HUES6 (cell line): ENCODE measurements around the gene CYREN.
"Not testable (repeated sequence)": the region's sequence is repeated elsewhere in the genome, so short reads cannot be mapped to it uniquely, and the experiment has no call there.

Experiments used
- H3K27ac ChIP-seq: 2 replicates; pipeline ENCODE4 v1.7.0; 2013; ENCODE audit warnings: low read depth, mild to moderate bottlenecking, low read length, inconsistent platforms
- H3K27me3 ChIP-seq: 2 replicates; pipeline ENCODE4 v1.6.1; 2013; ENCODE audit warnings: low read length; ENCODE audit not compliant: control insufficient read depth, insufficient read depth
- H3K36me3 ChIP-seq: 2 replicates; pipeline ENCODE4 v1.6.1; 2013; ENCODE audit warnings: low read length; ENCODE audit not compliant: control insufficient read depth, insufficient read depth
- H3K4me1 ChIP-seq: 2 replicates; pipeline ENCODE4 v1.6.1; 2013; ENCODE audit warnings: low read length; ENCODE audit not compliant: control insufficient read depth, insufficient read depth
- H3K4me3 ChIP-seq: 2 replicates; pipeline ENCODE4 v1.5.1; 2013; ENCODE audit warnings: low read depth, low read length
- H3K9ac ChIP-seq: one replicate; pipeline ENCODE4 v1.6.1; 2013; ENCODE audit warnings: mild to moderate bottlenecking, low read length
- H3K9me3 ChIP-seq: 2 replicates; pipeline ENCODE4 v1.6.1; 2013; ENCODE audit warnings: low read depth, low read length; ENCODE audit not compliant: control insufficient read depth, insufficient read depth

Gene CYREN

DNA sequence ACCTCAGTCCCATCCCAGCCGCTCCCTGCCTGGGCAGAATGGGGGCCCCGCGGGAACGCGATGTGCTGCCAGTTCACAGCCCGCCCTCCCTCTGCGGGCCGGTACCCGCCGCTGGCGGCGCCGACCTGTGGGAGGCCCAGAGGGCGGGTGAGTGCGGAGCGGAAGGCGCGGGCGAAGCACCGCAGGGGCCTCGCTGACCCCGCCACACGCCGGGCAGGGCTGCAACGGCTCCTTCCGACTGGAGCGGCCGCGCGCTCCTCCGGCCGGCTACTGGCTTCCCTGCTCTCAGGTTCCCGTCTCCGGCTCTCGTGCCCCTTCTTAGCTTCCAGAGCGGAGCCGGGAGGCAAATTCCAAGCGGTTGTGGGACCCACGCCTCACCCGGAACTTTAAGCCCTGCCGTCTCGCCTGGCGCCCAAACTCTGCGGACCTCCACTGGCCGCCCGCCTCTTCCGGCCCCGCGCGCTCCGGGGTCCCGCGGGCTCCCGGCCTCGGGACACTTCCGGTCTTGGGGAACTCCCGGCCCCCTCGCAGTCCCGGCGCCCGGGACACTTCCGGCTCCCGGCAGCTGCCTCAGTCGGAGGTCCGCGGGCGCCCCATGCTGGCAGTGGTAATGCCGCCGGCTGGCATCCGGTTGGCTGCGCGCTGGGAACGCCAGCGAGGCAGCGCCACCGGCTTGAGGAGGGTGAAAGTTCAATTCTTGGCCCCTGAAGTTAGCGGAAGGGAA is at the start of gene CYREN:
CYREN (minus strand) TSS at position 434 of the 724 bp plus-strand sequence. CDS start 1,785 bp downstream, outside the sequence.
- peak within 1 kb of the TSS; percentile 98 for H3K27ac ChIP-seq
- peaks cover 17% of the 10 kb centered on the region for H3K4me1 ChIP-seq
- H3K4me3 ChIP-seq = peak within 1 kb of the TSS; percentile 92
- H3K27me3 ChIP-seq = no peaks in the 10 kb centered on the region
- peak within 1 kb of the TSS; percentile 94 for H3K9ac ChIP-seq
- H3K36me3 ChIP-seq = peaks cover 35% of the 10 kb centered on the region
- H3K9me3 ChIP-seq = no peaks in the 10 kb centered on the region

DNA sequence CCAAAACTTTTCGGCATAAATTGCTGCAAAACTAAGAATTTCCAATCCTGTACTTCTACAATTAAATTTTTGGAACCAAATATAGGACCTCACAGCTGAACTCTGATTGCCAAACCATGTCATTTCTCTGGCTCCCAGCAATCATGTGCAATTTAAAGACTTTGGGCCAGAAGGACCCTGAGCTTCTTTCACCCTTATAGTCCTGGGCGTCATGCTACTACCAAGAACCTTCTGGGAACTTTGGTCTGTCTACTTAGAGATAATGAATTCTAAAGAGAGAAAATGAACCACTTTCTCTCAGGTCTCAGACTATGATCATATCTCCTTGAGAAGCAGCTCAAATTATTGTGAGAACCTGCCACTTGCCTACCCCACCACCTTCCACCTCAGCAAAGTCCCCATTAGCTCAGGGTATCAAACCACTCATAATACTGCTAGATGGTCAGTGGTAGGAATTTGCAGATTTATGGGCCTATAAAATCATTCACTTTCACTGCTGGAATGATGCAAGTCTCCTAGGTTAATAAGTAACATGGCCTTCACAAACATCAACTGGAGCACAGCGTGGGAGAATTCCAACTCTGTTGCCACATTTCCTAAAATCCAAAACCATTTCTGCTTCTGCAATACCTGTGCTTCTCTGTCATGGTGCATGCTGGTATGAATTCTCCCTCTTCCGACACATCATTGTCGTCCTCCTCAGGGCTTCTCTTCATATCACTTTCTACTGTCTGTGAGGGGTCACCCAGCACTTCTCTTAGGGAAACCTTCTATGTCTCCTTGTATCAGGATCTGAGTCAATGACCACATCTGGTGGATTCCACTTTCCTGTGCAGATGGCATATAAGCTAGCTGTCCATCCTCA is 47.4 kb upstream of the CYREN start:
- Histone ChIP-seq H3K9me3 (peaks cover 4% of the 10 kb centered on the region), H3K36me3 (no peaks in the 10 kb centered on the region), H3K27ac (no peak overlapping the region), H3K4me3 (no peak overlapping the region), H3K27me3 (no peaks in the 10 kb centered on the region), H3K9ac (no peak overlapping the region), H3K4me1 (peaks cover 5% of the 10 kb centered on the region)

- H3K27ac ChIP-seq = no peak overlapping the region
- peaks cover 4% of the 10 kb centered on the region for H3K9me3 ChIP-seq
- H3K27me3 ChIP-seq = peaks cover 4% of the 10 kb centered on the region
- no peaks in the 10 kb centered on the region for H3K36me3 ChIP-seq
- H3K4me3 ChIP-seq = no peak overlapping the region
- peaks cover 7% of the 10 kb centered on the region; the same call in 1 of the 2 replicates for H3K4me1 ChIP-seq
- no peak overlapping the region for H3K9ac ChIP-seq
Observed at GRCh38 chr7:135215698-135216097, 45.2 kb upstream of the CYREN start.

GRCh38 chr7:135215180-135215579 is 44.7 kb upstream of the CYREN start:
- peaks cover 11% of the 10 kb centered on the region; the same call in 1 of the 2 replicates for H3K4me1 ChIP-seq
- no peak overlapping the region for H3K4me3 ChIP-seq
- H3K9me3 ChIP-seq = peaks cover 1% of the 10 kb centered on the region
- peaks cover 9% of the 10 kb centered on the region for H3K27me3 ChIP-seq
- no peaks in the 10 kb centered on the region for H3K36me3 ChIP-seq
- no peak overlapping the region for H3K27ac ChIP-seq
- H3K9ac ChIP-seq = no peak overlapping the region

GRCh38 chr7:135213831-135214230 is 43.3 kb upstream of the CYREN start:
- H3K36me3 ChIP-seq = no peaks in the 10 kb centered on the region
- no peak overlapping the region for H3K4me3 ChIP-seq
- peaks cover 11% of the 10 kb centered on the region; the same call in 1 of the 2 replicates for H3K4me1 ChIP-seq
- H3K9ac ChIP-seq = no peak overlapping the region
- peaks cover 9% of the 10 kb centered on the region for H3K27me3 ChIP-seq
- no peak overlapping the region for H3K27ac ChIP-seq
- no peaks in the 10 kb centered on the region for H3K9me3 ChIP-seq

DNA sequence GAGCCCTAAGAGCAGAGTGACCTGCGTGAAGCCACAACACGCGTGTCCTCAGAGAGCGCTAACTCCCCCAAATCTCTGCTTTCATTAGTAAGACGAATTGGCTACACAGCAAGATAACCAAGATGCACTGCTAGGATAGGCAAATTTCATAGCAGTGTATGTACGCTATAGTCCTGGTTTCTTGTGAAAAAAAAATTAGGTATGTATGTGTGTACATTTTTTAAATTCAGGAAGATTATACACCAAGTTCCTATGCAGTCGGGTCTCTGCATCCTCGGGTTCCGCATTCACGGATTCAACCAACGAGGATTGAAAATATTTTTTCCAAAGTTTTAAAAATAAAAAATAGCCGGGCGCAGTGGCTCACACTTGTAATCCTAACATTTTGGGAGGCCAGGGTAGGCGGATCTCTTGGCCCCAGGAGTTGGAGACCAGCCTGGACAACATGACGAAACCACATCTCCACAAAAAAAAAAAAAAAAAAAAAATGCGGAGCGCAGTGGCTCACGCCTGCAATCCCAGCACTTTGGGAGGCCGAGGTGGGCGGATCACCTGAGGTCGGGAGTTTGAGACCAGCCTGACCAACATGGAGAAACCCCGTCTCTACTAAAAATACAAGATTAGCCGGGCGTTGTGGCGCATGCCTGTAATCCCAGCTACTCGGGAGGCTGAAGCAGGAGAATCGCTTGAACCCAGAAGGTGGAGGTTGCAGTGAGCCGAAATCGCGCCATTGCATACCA is 41.6 kb upstream of the CYREN start:
- Histone ChIP-seq H3K9ac (peak overlapping the region; percentile 73), H3K4me3 (peak overlapping the region; percentile 89), H3K27ac (peak overlapping the region; percentile 33; the same call in 1 of the 2 replicates), H3K4me1 (peaks cover 11% of the 10 kb centered on the region; the same call in 1 of the 2 replicates)
- not testable (repeated sequence) for H3K36me3 ChIP-seq, H3K27me3 ChIP-seq, H3K9me3 ChIP-seq

DNA sequence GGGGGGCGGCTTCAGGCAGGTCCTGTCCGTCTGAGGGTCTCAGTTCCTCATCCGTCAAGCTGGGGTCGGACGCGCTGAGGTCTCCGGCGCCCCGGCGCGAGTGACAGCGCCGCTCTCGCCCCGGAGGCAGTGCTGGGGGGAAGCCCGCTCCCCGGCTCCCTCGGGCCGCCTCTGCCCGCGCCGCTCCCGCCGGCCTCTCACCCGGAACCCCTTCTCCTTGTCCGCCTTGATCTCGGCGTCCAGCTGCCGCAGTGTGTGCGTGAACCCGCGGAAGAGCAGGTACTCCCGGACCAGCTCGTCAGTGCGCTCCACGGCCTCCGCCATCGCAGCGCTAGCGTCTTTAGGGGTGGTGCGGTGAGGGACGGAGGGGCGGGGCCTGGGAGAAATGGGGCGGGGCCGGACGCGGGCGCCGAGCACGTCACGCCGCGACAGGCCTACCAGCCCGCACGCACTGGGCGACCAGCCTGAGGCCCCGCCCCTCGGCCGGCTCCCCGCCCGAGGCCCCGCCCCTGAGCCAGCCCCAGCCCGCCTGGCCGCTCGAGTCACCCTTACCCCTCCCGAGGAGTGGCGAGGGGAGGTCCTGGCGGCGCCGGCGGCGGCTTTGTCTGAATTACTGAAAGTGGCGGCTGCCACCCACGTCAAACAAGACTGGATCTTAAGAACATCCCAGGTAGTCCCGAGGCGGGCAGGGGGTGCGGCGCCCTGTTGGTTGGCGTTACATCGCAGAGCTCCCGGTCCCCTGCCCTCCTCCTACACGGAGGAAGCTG is 40.9 kb upstream of the CYREN start, which contains the start of gene WDR91:
WDR91 (minus strand) TSS at position 348 of the 767 bp plus-strand sequence; CDS start at position 324, 24 bp downstream.
- Histone ChIP-seq H3K9me3 (no peaks in the 10 kb centered on the region), H3K4me1 (peaks cover 11% of the 10 kb centered on the region; the same call in 1 of the 2 replicates), H3K36me3 (no peaks in the 10 kb centered on the region), H3K27me3 (peaks cover 9% of the 10 kb centered on the region), H3K4me3 (peak within 1 kb of the TSS; percentile 95), H3K27ac (peak within 1 kb of the TSS; percentile 33; the same call in 1 of the 2 replicates), H3K9ac (peak within 1 kb of the TSS; percentile 73)

DNA sequence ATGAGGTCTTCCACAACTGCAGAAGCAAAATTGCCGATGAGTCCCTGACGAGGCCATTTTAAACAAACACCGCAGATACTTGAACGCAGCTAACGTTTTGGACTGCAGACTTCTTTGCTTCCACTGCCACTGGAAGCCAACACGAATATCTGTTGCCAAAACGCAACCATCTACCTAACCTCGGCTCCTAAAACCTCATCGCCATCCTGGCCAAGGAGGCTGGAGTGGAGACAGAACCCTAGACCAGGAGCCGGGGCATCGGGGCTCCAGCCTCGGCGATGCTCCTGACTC is 40.3 kb upstream of the CYREN start:
- peaks cover 11% of the 10 kb centered on the region; the same call in 1 of the 2 replicates for H3K4me1 ChIP-seq

DNA sequence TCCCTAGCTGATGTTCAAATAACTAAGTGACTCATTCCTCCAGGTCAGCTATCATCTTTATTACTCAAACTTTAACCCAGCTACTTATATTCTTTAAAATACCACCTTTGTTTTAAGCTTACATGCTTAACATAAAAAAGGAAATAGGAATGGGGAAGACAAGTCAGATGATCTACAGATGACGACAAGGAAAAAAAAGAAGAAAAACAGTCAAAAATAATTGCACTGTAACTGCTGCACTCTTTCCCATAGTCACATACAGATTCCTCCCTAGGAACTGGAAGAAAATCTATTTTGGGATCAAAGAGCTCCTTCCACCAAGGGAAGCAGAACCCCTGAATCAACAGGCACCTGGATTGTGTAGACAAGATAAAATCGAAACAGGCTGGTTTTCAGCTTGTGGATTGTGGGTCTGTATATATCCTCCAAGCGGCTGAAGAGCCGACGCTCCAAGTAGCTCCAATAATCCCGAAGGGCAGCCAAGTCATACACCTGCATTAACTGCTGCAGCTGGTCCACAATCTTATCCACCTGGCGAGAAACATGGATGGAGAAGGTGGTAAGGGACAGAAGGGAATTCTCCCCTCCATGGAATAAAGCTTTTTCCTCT is 38.8 kb upstream of the CYREN start:
- peaks cover 7% of the 10 kb centered on the region for H3K36me3 ChIP-seq
- peaks cover 11% of the 10 kb centered on the region; the same call in 1 of the 2 replicates for H3K4me1 ChIP-seq
- no peak overlapping the region for H3K4me3 ChIP-seq
- no peaks in the 10 kb centered on the region for H3K9me3 ChIP-seq
- no peak overlapping the region for H3K27ac ChIP-seq
- H3K9ac ChIP-seq = no peak overlapping the region
- H3K27me3 ChIP-seq = peaks cover 9% of the 10 kb centered on the region

More for the DNA sequence above, 40.3 kb upstream of the CYREN start:
- Histone ChIP-seq H3K27ac (no peak overlapping the region), H3K9ac (peak overlapping the region; percentile 58), H3K9me3 (no peaks in the 10 kb centered on the region), H3K4me3 (peak overlapping the region; percentile 95), H3K36me3 (no peaks in the 10 kb centered on the region), H3K27me3 (peaks cover 9% of the 10 kb centered on the region)
